GM18861 (cell line): Measurements from ENCODE around the gene PRR20G.
"Not testable (repeated sequence)": the region's sequence is repeated elsewhere in the genome, so short reads cannot be mapped to it uniquely, and the experiment has no call there.

ENCODE experiments used
- ATAC-seq: cut with Tn5 transposase; IDR thresholded peaks from one replicate; pipeline ENCODE4 v1.9.1; 2021; ENCODE audit not compliant: unreplicated experiment

The PRR20G gene

GRCh38 chr3:127304121-127304744 is 16.4 kb upstream of the PRR20G start:
- no peak for ATAC-seq

GRCh38 chr3:127299276-127299675 is 11.4 kb upstream of the PRR20G start:
- ATAC-seq, result no peak

- ATAC-seq, result no peak
Observed at GRCh38 chr3:127296959-127297358, 9.1 kb upstream of the PRR20G start.

GRCh38 chr3:127296166-127296565 is 8.3 kb upstream of the PRR20G start:
- ATAC-seq, result no peak

GRCh38 chr3:127293650-127294049 is 5.8 kb upstream of the PRR20G start:
- ATAC-seq, result not testable (repeated sequence)

GRCh38 chr3:127291611-127292010 is 3.8 kb upstream of the PRR20G start:
- ATAC-seq, result no peak

GRCh38 chr3:127291114-127291513 is 3.3 kb upstream of the PRR20G start:
- ATAC-seq, result no peak

- ATAC-seq, result no peak
Observed at GRCh38 chr3:127289706-127290575, 2.1 kb upstream of the PRR20G start.

- no peak for ATAC-seq
Observed at GRCh38 chr3:127288921-127289705, 1.3 kb upstream of the PRR20G start.

- ATAC-seq, result no peak
Observed at GRCh38 chr3:127288343-127288742, 497 bp upstream of the PRR20G start.

- ATAC-seq, result no peak
Observed at GRCh38 chr3:127286571-127287140, 1.2 kb downstream of the PRR20G start.

- ATAC-seq, result no peak
Observed at GRCh38 chr3:127284258-127284657, 3.6 kb downstream of the PRR20G start.

GRCh38 chr3:127277561-127277960 is 10.3 kb downstream of the PRR20G start:
- ATAC-seq, result no peak

- no peak for ATAC-seq
Observed at GRCh38 chr3:127276995-127277394, 10.9 kb downstream of the PRR20G start.

GRCh38 chr3:127276396-127276795 is 11.4 kb downstream of the PRR20G start:
- ATAC-seq, result no peak

- ATAC-seq, result no peak
Observed at GRCh38 chr3:127275287-127275781, 12.5 kb downstream of the PRR20G start.

GRCh38 chr3:127274200-127274760 is 13.6 kb downstream of the PRR20G start:
- ATAC-seq, result no peak

GRCh38 chr3:127273206-127273605 is 14.6 kb downstream of the PRR20G start:
- ATAC-seq, result no peak

GRCh38 chr3:127266186-127266585 is 21.7 kb downstream of the PRR20G start:
- ATAC-seq, result no peak

GRCh38 chr3:127265581-127265981 is 22.3 kb downstream of the PRR20G start:
- no peak for ATAC-seq
